HCT116 (cell line): ENCODE results near the gene TCP1.

Experiments used
- CTCF ChIP-seq, 3 experiments: fragments of 200-600 bp in 1 of 3; sonication (generic) in 1 of 3; IDR thresholded peaks in 2 of 3; conservative IDR thresholded peaks in 1 of 3; 2 replicates each; pipeline ENCODE4 v1.5.1; 2012 to 2017; ENCODE audit warnings: low read depth in 2 of 3, low read length in 2 of 3, antibody characterized with exemption in 1 of 3, borderline replicate concordance in 1 of 3, control low read depth in 1 of 3, mild to moderate bottlenecking in 1 of 3, mixed read lengths in 1 of 3, mixed run types in 1 of 3, moderate library complexity in 1 of 3; ENCODE audit not compliant: insufficient read depth in 1 of 3
- POLR2A ChIP-seq: IDR thresholded peaks from 2 replicates; pipeline ENCODE4 v1.7.0; 2011; ENCODE audit warnings: borderline replicate concordance; ENCODE audit not compliant: insufficient read depth, insufficient read length; ENCODE audit errors: extremely low read depth
- REST ChIP-seq: IDR thresholded peaks from 2 replicates; pipeline ENCODE4 v1.6.1; 2012; ENCODE audit warnings: low read depth
- ZNF274 ChIP-seq: fragments of 200-500 bp; sonication (Bioruptor generic); IDR thresholded peaks from 2 replicates; pipeline ENCODE4 v1.6.1; 2014; ENCODE audit warnings: mild to moderate bottlenecking, low read depth, low read length, inconsistent platforms
- TF ChIP-seq, protein P1 (sequence below): IDR thresholded peaks from 2 replicates; pipeline ENCODE4 v1.6.1; 2012

GRCh38 chr6:159790149-159790955 lies 950 bp upstream of the TCP1 start, which contains the start of gene MRPL18:
- TF ChIP-seq REST = no peak
- no peak for TF ChIP-seq ZNF274
- TF ChIP-seq POLR2A = peak; percentile 31
- no peak for TF ChIP-seq CTCF (IDR thresholded peaks at IDR 0.05 in 2 of 3, conservative IDR thresholded peaks at IDR 0.05 in 1 of 3; ENCODE audit: borderline replicate concordance in 1 of 3, insufficient read depth in 1 of 3, low read depth in 2 of 3, low read length in 2 of 3)
- TF ChIP-seq, protein P1, sequence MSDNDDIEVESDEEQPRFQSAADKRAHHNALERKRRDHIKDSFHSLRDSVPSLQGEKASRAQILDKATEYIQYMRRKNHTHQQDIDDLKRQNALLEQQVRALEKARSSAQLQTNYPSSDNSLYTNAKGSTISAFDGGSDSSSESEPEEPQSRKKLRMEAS = peak; percentile 71
